GM18951 (cell line): ENCODE results near the gene NINJ1.
A peak's percentile ranks its signal among the peaks of the same experiment; 100 is the strongest.

ENCODE experiments used
- POLR2A ChIP-seq: IDR thresholded peaks from 4 replicates; pipeline ENCODE4 v1.6.1; 2011; ENCODE audit warnings: mild to moderate bottlenecking; ENCODE audit not compliant: insufficient read length, insufficient read depth; ENCODE audit errors: extremely low read depth
- in situ Hi-C: fragments of 300-500 bp; cut with MboI; formaldehyde crosslinking; loops from one replicate; pipeline ENCODE4 v1.12.0; 2022; ENCODE audit warnings: low sequenced_read_pairs, mixed read lengths, inconsistent platforms; ENCODE audit not compliant: unreplicated experiment

NINJ1 gene

GRCh38 chr9:93134015-93134739 lies at the start of gene NINJ1:
NINJ1 (minus strand) TSS chr9:93134251; CDS start chr9:93134217, 34 bp downstream.
- TF ChIP-seq POLR2A: peak; percentile 66
- in situ Hi-C loops: no loop called here

GRCh38 chr9:93183131-93183662 lies 49.1 kb upstream of the NINJ1 start:
- no peak for TF ChIP-seq POLR2A
- in situ Hi-C loops: no loop called here

- TF ChIP-seq POLR2A: no peak
- in situ Hi-C loops: no loop called here
Observed at GRCh38 chr9:93182572-93182971, 48.5 kb upstream of the NINJ1 start.

GRCh38 chr9:93181672-93182435 lies 47.8 kb upstream of the NINJ1 start:
- in situ Hi-C loops: no loop called here
- no peak for TF ChIP-seq POLR2A

GRCh38 chr9:93180938-93181337 lies 46.9 kb upstream of the NINJ1 start:
- in situ Hi-C loops: no loop called here
- TF ChIP-seq POLR2A: no peak

GRCh38 chr9:93178851-93179786 lies 45.1 kb upstream of the NINJ1 start:
- TF ChIP-seq POLR2A: no peak
- in situ Hi-C loops: no loop called here

- in situ Hi-C loops: no loop called here
- TF ChIP-seq POLR2A: no peak
Observed at GRCh38 chr9:93177676-93178075, 43.6 kb upstream of the NINJ1 start.

GRCh38 chr9:93174976-93175375 lies 40.9 kb upstream of the NINJ1 start:
- in situ Hi-C loops: loop anchor here (25.0 kb wide), 1 partner anchor 387 kb away; no protein-coding TSS in a partner anchor
- TF ChIP-seq POLR2A: no peak

- no peak for TF ChIP-seq POLR2A
- in situ Hi-C loops: loop anchor here (25.0 kb wide), 1 partner anchor 389 kb away; no protein-coding TSS in a partner anchor
Observed at GRCh38 chr9:93173365-93174051, 39.5 kb upstream of the NINJ1 start.

- no peak for TF ChIP-seq POLR2A
- in situ Hi-C loops: loop anchor here (25.0 kb wide), 1 partner anchor 389 kb away; no protein-coding TSS in a partner anchor
Observed at GRCh38 chr9:93172666-93173364, 38.8 kb upstream of the NINJ1 start.

GRCh38 chr9:93171261-93171990 lies 37.4 kb upstream of the NINJ1 start:
- TF ChIP-seq POLR2A: no peak
- in situ Hi-C loops: loop anchor here (25.0 kb wide), 1 partner anchor 391 kb away; no protein-coding TSS in a partner anchor
